Neural progenitor cell (in vitro differentiated cells): ENCODE measurements around the gene PBX1. TPM values are rescaled to one million over a fixed set of nuclear protein-coding genes. Genes with fewer than 3 reads are reported as not detected.

Experiments used
- DNase-seq: peaks from one replicate; pipeline ENCODE4 v3.0.0-alpha.2; 2016; ENCODE audit warnings: low spot score
- H2AFZ ChIP-seq: fragments of 200-600 bp; sonication (generic); replicated peaks from 2 replicates; pipeline ENCODE4 v1.6.1; 2016; ENCODE audit warnings: antibody characterized with exemption
- H3F3A ChIP-seq: fragments of 200-600 bp; sonication (generic); 2 replicates; pipeline ENCODE4 v1.6.1; 2016; ENCODE audit warnings: antibody characterized with exemption, low read depth
- H3K27ac ChIP-seq: fragments of 200-600 bp; sonication (generic); 2 replicates; pipeline ENCODE4 v1.5.1; 2016; ENCODE audit warnings: mild to moderate bottlenecking
- H3K27me3 ChIP-seq: fragments of 200-600 bp; sonication (generic); 2 replicates; pipeline ENCODE4 v1.6.1; 2016; ENCODE audit warnings: mild to moderate bottlenecking, moderate library complexity
- H3K36me3 ChIP-seq: fragments of 200-600 bp; sonication (generic); 2 replicates; pipeline ENCODE4 v1.5.1; 2016
- H3K4me1 ChIP-seq: fragments of 200-600 bp; sonication (generic); 2 replicates; pipeline ENCODE4 v1.6.1; 2016; ENCODE audit warnings: mixed run types
- H3K4me2 ChIP-seq: fragments of 200-600 bp; sonication (generic); 2 replicates; pipeline ENCODE4 v1.6.1; 2016
- H3K4me3 ChIP-seq: fragments of 200-600 bp; sonication (generic); 2 replicates; pipeline ENCODE4 v1.5.1; 2016
- H3K79me2 ChIP-seq: fragments of 200-600 bp; sonication (generic); 2 replicates; pipeline ENCODE4 v1.6.1; 2016; ENCODE audit warnings: low read depth
- H3K9ac ChIP-seq: fragments of 200-600 bp; sonication (generic); 2 replicates; pipeline ENCODE4 v1.6.1; 2016
- H3K9me3 ChIP-seq: fragments of 200-600 bp; sonication (generic); 2 replicates; pipeline ENCODE4 v1.5.1; 2016; ENCODE audit warnings: low read depth
- H4K20me1 ChIP-seq: fragments of 200-600 bp; sonication (generic); 2 replicates; pipeline ENCODE4 v1.6.1; 2016; ENCODE audit warnings: low read depth
- H3K27ac Mint-ChIP-seq: 3 replicates; pipeline ENCODE4 v1.8.0; 2021; ENCODE audit warnings: mixed read lengths
- H3K27me3 Mint-ChIP-seq: 2 replicates; pipeline ENCODE4 v1.8.0; 2022; ENCODE audit warnings: low read depth, mild to moderate bottlenecking, inconsistent platforms, moderate library complexity, mixed read lengths; ENCODE audit not compliant: insufficient read depth
- H3K36me3 Mint-ChIP-seq: 3 replicates; pipeline ENCODE4 v1.8.0; 2021; ENCODE audit warnings: mixed read lengths
- H3K4me1 Mint-ChIP-seq: 3 replicates; pipeline ENCODE4 v1.8.0; 2021; ENCODE audit warnings: mixed read lengths
- H3K4me3 Mint-ChIP-seq: 3 replicates; pipeline ENCODE4 v1.8.0; 2021; ENCODE audit warnings: mild to moderate bottlenecking, moderate library complexity, mixed read lengths
- H3K9me3 Mint-ChIP-seq: 3 replicates; pipeline ENCODE4 v1.8.0; 2020; ENCODE audit warnings: mixed read lengths
- EZH2 ChIP-seq: fragments of 200-600 bp; sonication (generic); IDR thresholded peaks from 2 replicates; pipeline ENCODE4 v1.6.1; 2017; ENCODE audit warnings: antibody characterized with exemption, mild to moderate bottlenecking, moderate library complexity
- EZH2phosphoT487 ChIP-seq: fragments of 200-600 bp; sonication (generic); IDR thresholded peaks from 2 replicates; pipeline ENCODE4 v1.6.1; 2017; ENCODE audit warnings: antibody characterized with exemption
- small RNA-seq: library from RNA; depleted of rRNA; stranded (forward); fragments of <200 nt; gene quantifications from one replicate; pipeline ENCODE3, GENCODE V24; 2015
- total RNA-seq: library from RNA; depleted of rRNA; stranded (reverse); fragments of >200 nt; gene quantifications from 2 replicates; pipeline ENCODE4 v1.2.3, GENCODE V29; 2015; ENCODE audit warnings: low replicate concordance
- TF ChIP-seq, protein P1 (sequence below): fragments of 200-600 bp; sonication (generic); IDR thresholded peaks from 2 replicates; pipeline ENCODE4 v1.5.1; 2017; ENCODE audit warnings: antibody characterized with exemption, mild to moderate bottlenecking

The PBX1 gene
- total RNA-seq, 1 donor from 2014 or later = 91.1 TPM

DNA sequence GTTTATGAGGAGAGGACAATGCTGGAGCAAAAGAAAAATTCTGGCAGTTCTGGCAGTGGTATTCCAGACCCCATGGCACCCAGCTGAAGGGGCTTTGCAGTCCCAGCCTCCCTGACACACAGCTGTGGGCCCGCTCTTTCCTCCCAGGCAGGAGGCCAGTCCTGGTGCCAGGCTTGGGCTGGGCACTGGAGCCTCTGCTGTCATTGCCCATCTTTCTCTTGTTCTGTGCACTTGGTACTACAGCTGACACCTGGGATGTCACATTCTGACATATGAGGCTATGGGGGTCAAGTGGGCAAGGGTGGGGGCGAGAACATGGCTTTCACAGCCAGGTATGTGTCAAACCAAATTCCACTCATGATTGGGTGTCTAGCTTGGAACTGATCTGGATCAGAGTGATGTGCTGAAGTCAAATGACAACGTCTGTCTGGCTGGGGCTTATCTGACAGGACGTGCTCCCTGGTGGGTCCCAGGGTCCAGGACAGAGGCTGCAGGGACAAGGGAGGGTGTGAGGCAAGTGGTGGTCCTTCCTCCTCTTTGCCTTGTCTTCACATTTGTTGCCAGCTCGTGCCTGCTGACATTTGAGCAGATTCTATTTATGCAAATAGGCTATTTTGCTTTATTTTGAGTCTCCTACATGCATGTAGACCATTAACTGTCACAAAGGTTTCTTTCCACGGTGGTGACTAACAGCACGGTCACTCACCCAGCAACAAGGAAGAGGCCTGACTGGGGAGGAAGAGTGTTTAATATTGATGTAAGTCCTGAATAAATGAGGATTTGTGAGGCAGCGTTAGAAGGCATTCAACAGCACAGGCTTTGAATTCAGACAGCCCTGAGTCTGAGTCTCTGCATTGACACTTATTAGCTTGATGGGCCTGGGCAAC lies 336.3 kb downstream of the PBX1 start:
- Histone ChIP-seq H3K9ac (no peak overlapping the region), H3K27ac (no peak overlapping the region), H4K20me1 (no peaks in the 10 kb centered on the region), H3K4me1 (peaks cover 8% of the 10 kb centered on the region), H3K9me3 (no peaks in the 10 kb centered on the region), H3K4me2 (no peak overlapping the region), H2AFZ (no peak overlapping the region), H3K79me2 (no peaks in the 10 kb centered on the region), H3K36me3 (no peaks in the 10 kb centered on the region), H3K27me3 (no peaks in the 10 kb centered on the region), H3F3A (no peaks in the 10 kb centered on the region), H3K4me3 (no peak overlapping the region)
- Mint-ChIP-seq H3K27me3 (peaks cover 2% of the 10 kb centered on the region), H3K9me3 (peaks cover 14% of the 10 kb centered on the region), H3K4me3 (no peak overlapping the region), H3K4me1 (peaks cover 13% of the 10 kb centered on the region), H3K27ac (no peak overlapping the region), H3K36me3 (no peaks in the 10 kb centered on the region)
- DNase-seq = no peak
- TF ChIP-seq, protein P1, sequence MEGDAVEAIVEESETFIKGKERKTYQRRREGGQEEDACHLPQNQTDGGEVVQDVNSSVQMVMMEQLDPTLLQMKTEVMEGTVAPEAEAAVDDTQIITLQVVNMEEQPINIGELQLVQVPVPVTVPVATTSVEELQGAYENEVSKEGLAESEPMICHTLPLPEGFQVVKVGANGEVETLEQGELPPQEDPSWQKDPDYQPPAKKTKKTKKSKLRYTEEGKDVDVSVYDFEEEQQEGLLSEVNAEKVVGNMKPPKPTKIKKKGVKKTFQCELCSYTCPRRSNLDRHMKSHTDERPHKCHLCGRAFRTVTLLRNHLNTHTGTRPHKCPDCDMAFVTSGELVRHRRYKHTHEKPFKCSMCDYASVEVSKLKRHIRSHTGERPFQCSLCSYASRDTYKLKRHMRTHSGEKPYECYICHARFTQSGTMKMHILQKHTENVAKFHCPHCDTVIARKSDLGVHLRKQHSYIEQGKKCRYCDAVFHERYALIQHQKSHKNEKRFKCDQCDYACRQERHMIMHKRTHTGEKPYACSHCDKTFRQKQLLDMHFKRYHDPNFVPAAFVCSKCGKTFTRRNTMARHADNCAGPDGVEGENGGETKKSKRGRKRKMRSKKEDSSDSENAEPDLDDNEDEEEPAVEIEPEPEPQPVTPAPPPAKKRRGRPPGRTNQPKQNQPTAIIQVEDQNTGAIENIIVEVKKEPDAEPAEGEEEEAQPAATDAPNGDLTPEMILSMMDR = no peak
- no peak for TF ChIP-seq EZH2phosphoT487
- no peak for TF ChIP-seq EZH2

DNA sequence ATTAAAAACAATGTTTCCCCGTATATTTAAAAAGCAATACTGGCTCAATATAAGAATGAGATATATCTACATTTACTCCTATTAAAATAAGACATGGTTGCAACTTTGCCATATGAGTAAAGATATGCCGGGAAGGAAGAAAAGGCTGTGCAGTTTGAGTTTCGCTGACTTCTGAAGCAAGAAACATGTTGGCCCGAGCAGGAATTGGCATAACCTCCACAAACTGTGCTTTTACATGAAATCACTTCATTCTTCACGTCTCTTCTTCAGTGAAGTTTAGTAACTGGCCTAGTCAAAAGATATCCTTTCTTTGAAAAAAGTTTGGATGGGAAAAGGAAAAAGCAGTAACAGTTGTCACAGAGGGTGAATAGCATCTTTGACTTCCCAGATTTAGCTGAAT lies 342.0 kb downstream of the PBX1 start:
- TF ChIP-seq EZH2phosphoT487 (no peak), EZH2 (no peak)
- TF ChIP-seq, protein P1 = no peak
- no peaks in the 10 kb centered on the region for H3F3A ChIP-seq
- peaks cover 11% of the 10 kb centered on the region for H3K4me1 Mint-ChIP-seq
- peaks cover 14% of the 10 kb centered on the region for H3K9me3 Mint-ChIP-seq
- H3K36me3 Mint-ChIP-seq = no peaks in the 10 kb centered on the region
- H3K27ac ChIP-seq = no peak overlapping the region
- H3K9ac ChIP-seq = no peak overlapping the region
- H3K9me3 ChIP-seq = no peaks in the 10 kb centered on the region
- peaks cover 2% of the 10 kb centered on the region for H3K27me3 Mint-ChIP-seq
- H3K36me3 ChIP-seq = no peaks in the 10 kb centered on the region
- H3K79me2 ChIP-seq = no peaks in the 10 kb centered on the region
- H3K4me3 ChIP-seq = no peak overlapping the region
- DNase-seq = no peak
- no peaks in the 10 kb centered on the region for H3K27me3 ChIP-seq
- no peak overlapping the region for H3K4me3 Mint-ChIP-seq
- no peak overlapping the region for H3K4me2 ChIP-seq
- no peaks in the 10 kb centered on the region for H4K20me1 ChIP-seq
- H2AFZ ChIP-seq = no peak overlapping the region
- H3K4me1 ChIP-seq = peaks cover 10% of the 10 kb centered on the region
- no peak overlapping the region for H3K27ac Mint-ChIP-seq

Small RNA genes within 50 kb of the gene (small RNA-seq; reads per million reads assigned to genes)
- not detected for gene RF00017
- not detected for gene RF00019
- gene RNU6-171P = not detected
